SK-N-MC (cell line): Measurements from ENCODE around the gene KIR3DL3.
"Not testable (repeated sequence)": the region's sequence is repeated elsewhere in the genome, so short reads cannot be mapped to it uniquely, and the experiment has no call there.

ENCODE experiments used
- DNase-seq: peaks from one replicate; pipeline ENCODE4 v3.0.0-alpha.2; 2011; ENCODE audit warnings: low read depth, low spot score
- H3K27ac ChIP-seq: fragments of 200-600 bp; sonication (generic); 2 replicates; pipeline ENCODE4 v1.5.1; 2016; ENCODE audit warnings: mixed run types
- H3K36me3 ChIP-seq: fragments of 200-600 bp; sonication (generic); 2 replicates; pipeline ENCODE4 v1.6.1; 2017; ENCODE audit warnings: antibody characterized with exemption, low read length, mixed read lengths; ENCODE audit not compliant: insufficient read depth
- H3K4me3 ChIP-seq: fragments of 200-600 bp; sonication (generic); 2 replicates; pipeline ENCODE4 v1.5.1; 2016
- H3K9ac ChIP-seq: fragments of 200-600 bp; sonication (generic); 2 replicates; pipeline ENCODE4 v1.8.0; 2017; ENCODE audit warnings: mixed run types, mixed read lengths; ENCODE audit not compliant: insufficient read length
- H3K9me3 ChIP-seq: fragments of 200-600 bp; sonication (generic); 2 replicates; pipeline ENCODE4 v1.6.1; 2017; ENCODE audit warnings: low read depth, mild to moderate bottlenecking, antibody characterized with exemption, low read length, moderate library complexity, mixed read lengths

KIR3DL3 gene

GRCh38 chr19:54756204-54757110 is 32.2 kb downstream of the KIR3DL3 start:
- H3K9me3 ChIP-seq, H3K27ac ChIP-seq, DNase-seq, H3K36me3 ChIP-seq, H3K9ac ChIP-seq, H3K4me3 ChIP-seq: not testable (repeated sequence)

GRCh38 chr19:54758577-54758976 is 34.3 kb downstream of the KIR3DL3 start:
- H3K9me3 ChIP-seq, H3K4me3 ChIP-seq, H3K9ac ChIP-seq, H3K27ac ChIP-seq, DNase-seq, H3K36me3 ChIP-seq: not testable (repeated sequence)

GRCh38 chr19:54764219-54764618 is 40.0 kb downstream of the KIR3DL3 start:
- H3K9me3 ChIP-seq, H3K27ac ChIP-seq, DNase-seq: not testable (repeated sequence)

GRCh38 chr19:54766464-54766863 is 42.2 kb downstream of the KIR3DL3 start:
- not testable (repeated sequence) for H3K36me3 ChIP-seq, H3K9ac ChIP-seq, H3K4me3 ChIP-seq, H3K27ac ChIP-seq, H3K9me3 ChIP-seq, DNase-seq

More at GRCh38 chr19:54764219-54764618, 40.0 kb downstream of the KIR3DL3 start:
- H3K9ac ChIP-seq, H3K36me3 ChIP-seq, H3K4me3 ChIP-seq: not testable (repeated sequence)

GRCh38 chr19:54769646-54770045 is 45.4 kb downstream of the KIR3DL3 start, which contains the start of gene KIR2DL1:
Gene KIR2DL1 (plus strand): TSS chr19:54769793. CDS start chr19:54769851, 58 bp downstream.
- H3K4me3 ChIP-seq, H3K36me3 ChIP-seq, H3K27ac ChIP-seq, H3K9me3 ChIP-seq, DNase-seq, H3K9ac ChIP-seq: not testable (repeated sequence)

GRCh38 chr19:54770511-54770910 is 46.3 kb downstream of the KIR3DL3 start:
- H3K9ac ChIP-seq, H3K9me3 ChIP-seq, DNase-seq, H3K27ac ChIP-seq, H3K4me3 ChIP-seq, H3K36me3 ChIP-seq: not testable (repeated sequence)

GRCh38 chr19:54771018-54771960 is 47.0 kb downstream of the KIR3DL3 start:
- DNase-seq, H3K9me3 ChIP-seq: not testable (repeated sequence)

GRCh38 chr19:54772666-54773065 is 48.4 kb downstream of the KIR3DL3 start:
- H3K9me3 ChIP-seq, H3K4me3 ChIP-seq, DNase-seq: not testable (repeated sequence)

More at GRCh38 chr19:54771018-54771960, 47.0 kb downstream of the KIR3DL3 start:
- H3K9ac ChIP-seq, H3K4me3 ChIP-seq, H3K27ac ChIP-seq, H3K36me3 ChIP-seq: not testable (repeated sequence)

GRCh38 chr19:54775095-54775815 is 51.0 kb downstream of the KIR3DL3 start:
- H3K9me3 ChIP-seq, DNase-seq: not testable (repeated sequence)

More at GRCh38 chr19:54772666-54773065, 48.4 kb downstream of the KIR3DL3 start:
- not testable (repeated sequence) for H3K36me3 ChIP-seq, H3K27ac ChIP-seq, H3K9ac ChIP-seq

GRCh38 chr19:54775830-54776229 is 51.6 kb downstream of the KIR3DL3 start:
- not testable (repeated sequence) for H3K9ac ChIP-seq, H3K27ac ChIP-seq, H3K4me3 ChIP-seq, DNase-seq, H3K9me3 ChIP-seq, H3K36me3 ChIP-seq

More at GRCh38 chr19:54775095-54775815, 51.0 kb downstream of the KIR3DL3 start:
- H3K27ac ChIP-seq, H3K9ac ChIP-seq, H3K36me3 ChIP-seq, H3K4me3 ChIP-seq: not testable (repeated sequence)

GRCh38 chr19:54777851-54778250 is 53.6 kb downstream of the KIR3DL3 start:
- H3K27ac ChIP-seq, H3K4me3 ChIP-seq, H3K9me3 ChIP-seq, DNase-seq, H3K36me3 ChIP-seq, H3K9ac ChIP-seq: not testable (repeated sequence)

GRCh38 chr19:54778896-54779295 is 54.7 kb downstream of the KIR3DL3 start:
- H3K9ac ChIP-seq, H3K9me3 ChIP-seq, DNase-seq, H3K36me3 ChIP-seq, H3K27ac ChIP-seq, H3K4me3 ChIP-seq: not testable (repeated sequence)

- not testable (repeated sequence) for H3K4me3 ChIP-seq, DNase-seq, H3K27ac ChIP-seq, H3K9ac ChIP-seq, H3K9me3 ChIP-seq, H3K36me3 ChIP-seq
Measured at GRCh38 chr19:54782916-54783315, 58.7 kb downstream of the KIR3DL3 start.
